ENCODE results near the gene MTMR2. TPM values are rescaled to one million over a fixed set of nuclear protein-coding genes. Genes with fewer than 3 reads are reported as not detected.

The MTMR2 gene
- total RNA-seq, 2 experiments from 2014 or later = 36.5 to 39.7 TPM

DNA sequence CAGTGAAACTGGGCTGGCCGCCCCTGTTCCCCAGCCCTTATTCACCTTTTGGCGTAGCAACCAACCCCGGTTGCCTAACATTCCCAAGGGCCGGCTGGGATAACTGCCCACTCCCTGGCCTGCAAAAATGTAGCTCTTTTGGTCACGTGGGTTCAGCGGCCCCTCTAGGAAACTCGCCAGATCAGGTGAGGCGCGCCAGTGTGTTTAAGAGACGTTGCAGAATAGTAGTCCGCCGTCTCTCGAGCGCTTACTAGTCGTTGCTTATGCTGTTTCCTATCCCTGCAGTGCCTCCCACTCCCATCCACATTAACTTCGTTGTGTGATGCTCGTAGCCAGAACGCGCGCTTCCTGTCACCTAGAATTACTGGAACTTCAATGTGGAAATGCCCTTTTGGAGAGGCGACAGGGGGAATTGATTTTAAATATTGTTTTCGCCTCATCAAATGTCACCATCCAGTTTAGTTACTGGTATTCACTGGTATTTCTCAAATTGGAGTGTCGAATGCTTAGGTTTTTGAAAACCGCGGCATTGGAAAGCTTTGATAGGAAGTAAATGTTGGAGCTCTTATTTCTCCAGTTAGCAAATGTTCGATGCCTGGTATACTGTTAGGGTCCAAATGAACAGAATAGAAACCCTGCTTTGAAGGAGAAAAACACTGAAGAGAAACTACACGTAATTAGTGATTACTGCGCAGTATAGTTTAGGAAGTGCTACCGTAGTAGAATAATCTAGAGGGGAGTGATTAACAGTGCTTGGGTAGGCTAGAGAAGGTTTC is 132.8 kb downstream of the MTMR2 start:
- intact Hi-C loops (cut with micrococcal nuclease) = no loop called here
- peak overlapping the region; percentile 100 for H3K27ac Mint-ChIP-seq
- peak; percentile 84 for DNase-seq
- H3K27me3 Mint-ChIP-seq = no peaks in the 10 kb centered on the region
- ChIA-PET POLR2A (interaction anchor here (0.6 to 2.4 kb wide), 13 partner anchors 9 to 723 kb away, joined by 3 to 10 read pairs (median 3); partner anchors contain the start of genes CCDC82, ENDOD1 and JRKL), CTCF (interaction anchor here (0.5 to 3.5 kb wide), 11 partner anchors 9 to 1635 kb away, joined by 3 to 17 read pairs (median 3); partner anchors contain the start of gene SRSF8)
- H3K4me1 Mint-ChIP-seq (ENCODE audit: low read depth) = peaks cover 50% of the 10 kb centered on the region
- peaks cover 48% of the 10 kb centered on the region for H3K36me3 Mint-ChIP-seq (ENCODE audit: low read depth)
- no peak for ATAC-seq
- H3K4me3 Mint-ChIP-seq = peak overlapping the region; percentile 98
- H3K9me3 Mint-ChIP-seq = no peaks in the 10 kb centered on the region
- no peak for TF ChIP-seq CTCF (IDR thresholded peaks at IDR 0.05)

- Mint-ChIP-seq H3K9me3 (no peaks in the 10 kb centered on the region), H3K4me1 (ENCODE audit: low read depth) (peaks cover 52% of the 10 kb centered on the region), H3K27ac (peak within 1 kb of the TSS; percentile 100), H3K36me3 (ENCODE audit: low read depth) (peaks cover 50% of the 10 kb centered on the region), H3K27me3 (no peaks in the 10 kb centered on the region), H3K4me3 (peak within 1 kb of the TSS; percentile 98)
- peak; percentile 98 for DNase-seq
- no peak for TF ChIP-seq CTCF (IDR thresholded peaks at IDR 0.05)
- ChIA-PET CTCF (interaction anchor here (0.8 to 3.5 kb wide), 9 partner anchors 10 to 723 kb away, joined by 3 to 17 read pairs (median 4); partner anchors contain the start of gene SRSF8), POLR2A (interaction anchor here (0.6 to 2.4 kb wide), 19 partner anchors 10 to 815 kb away, joined by 3 to 10 read pairs (median 4); partner anchors contain the start of genes CCDC82, JRKL and SESN3)
- peak; percentile 60 for ATAC-seq
- intact Hi-C loops (cut with micrococcal nuclease) = no loop called here
These were observed 133.6 kb downstream of the MTMR2 start, which contains the start of gene CEP57 for GRCh38 chr11:95790123-95790932. Gene CEP57 (plus strand): TSS chr11:95790498. CDS start chr11:95790699, 201 bp downstream.

GRCh38 chr11:95789506-95790122 is 134.3 kb downstream of the MTMR2 start, which contains the start of gene FAM76B:
Gene FAM76B (minus strand): TSS chr11:95789782. CDS start chr11:95789478, 304 bp downstream.
- peak within 1 kb of the TSS; percentile 98 for H3K4me3 Mint-ChIP-seq
- no peaks in the 10 kb centered on the region for H3K9me3 Mint-ChIP-seq
- H3K27me3 Mint-ChIP-seq = no peaks in the 10 kb centered on the region
- peaks cover 50% of the 10 kb centered on the region for H3K4me1 Mint-ChIP-seq (ENCODE audit: low read depth)
- intact Hi-C loops (cut with micrococcal nuclease) = no loop called here
- DNase-seq (peak; percentile 99), ATAC-seq (peak; percentile 81)
- H3K36me3 Mint-ChIP-seq (ENCODE audit: low read depth) = peaks cover 56% of the 10 kb centered on the region
- CTCF ChIA-PET = interaction anchor here (0.7 to 3.5 kb wide), 7 partner anchors 21 to 696 kb away, joined by 3 to 17 read pairs (median 4); partner anchors contain the start of gene MAML2
- POLR2A ChIA-PET = interaction anchor here (0.7 to 2.4 kb wide), 17 partner anchors 14 to 814 kb away, joined by 3 to 10 read pairs (median 4); partner anchors contain the start of genes CCDC82, JRKL and SESN3
- peak within 1 kb of the TSS; percentile 100 for H3K27ac Mint-ChIP-seq
- TF ChIP-seq CTCF (IDR thresholded peaks at IDR 0.05) = no peak

DNA sequence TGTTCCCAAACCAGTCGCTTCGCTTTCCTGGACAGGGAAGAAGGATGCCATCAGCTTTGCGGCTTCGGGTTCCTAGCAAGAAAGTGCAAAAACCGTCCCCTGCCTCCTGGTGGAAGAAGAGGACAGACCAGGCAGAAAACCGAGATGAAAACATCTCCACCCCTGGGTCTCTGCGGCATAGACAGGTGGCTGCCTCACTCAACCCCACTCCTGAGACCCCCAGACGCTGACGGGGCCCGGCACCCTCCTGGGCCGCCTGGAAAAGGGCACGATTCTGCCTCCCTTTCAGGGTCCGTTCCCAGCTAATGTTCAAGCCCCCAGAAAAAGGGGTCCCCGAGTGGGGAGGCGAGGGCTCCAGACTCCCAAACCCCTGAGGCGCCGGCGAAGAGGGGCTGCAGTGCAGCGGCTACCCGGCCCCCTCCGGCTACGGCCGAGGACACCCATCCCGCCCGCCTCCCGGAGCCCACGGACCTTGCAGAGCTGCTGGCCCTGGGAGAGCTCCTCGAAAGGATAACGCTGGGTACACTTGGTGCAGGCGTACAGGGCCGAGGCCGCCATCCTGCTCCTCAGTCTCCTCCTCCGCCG is 134.9 kb downstream of the MTMR2 start:
- DNase-seq (peak; percentile 39), ATAC-seq (no peak)
- CTCF ChIA-PET = interaction anchor here (0.7 to 3.5 kb wide), 7 partner anchors 20 to 696 kb away, joined by 3 to 17 read pairs (median 4); partner anchors contain the start of gene MAML2
- peak; percentile 26 for TF ChIP-seq CTCF (IDR thresholded peaks at IDR 0.05)
- no peaks in the 10 kb centered on the region for H3K9me3 Mint-ChIP-seq
- H3K4me3 Mint-ChIP-seq = peak overlapping the region; percentile 98
- peak overlapping the region; percentile 100 for H3K27ac Mint-ChIP-seq
- POLR2A ChIA-PET = interaction anchor here (0.8 to 2.4 kb wide), 15 partner anchors 11 to 814 kb away, joined by 3 to 10 read pairs (median 5); partner anchors contain the start of genes CCDC82, JRKL and SESN3
- no peaks in the 10 kb centered on the region for H3K27me3 Mint-ChIP-seq
- H3K36me3 Mint-ChIP-seq (ENCODE audit: low read depth) = peaks cover 55% of the 10 kb centered on the region
- intact Hi-C loops (cut with micrococcal nuclease) = no loop called here
- H3K4me1 Mint-ChIP-seq (ENCODE audit: low read depth) = peaks cover 45% of the 10 kb centered on the region

Other genes starting within 250 kb of the MTMR2 start
- gene FAM76B, start 134.3 kb downstream of the MTMR2 start, total RNA-seq = 10 to 100 TPM; 45.3 to 46.0 TPM
- 100 to 1,000 TPM; 123 to 124 TPM for gene CEP57, start 133.6 kb downstream of the MTMR2 start, total RNA-seq

Measured in activated CD8-positive, alpha-beta T cell treated with anti-CD3 and anti-CD28 coated beads for 36 hours (primary cell).